ENCODE results near the gene MIGA2. TPM values are rescaled to one million over a fixed set of nuclear protein-coding genes. Genes with fewer than 3 reads are reported as not detected.
"Not testable (repeated sequence)": the region's sequence is repeated elsewhere in the genome, so short reads cannot be mapped to it uniquely, and the experiment has no call there.

The MIGA2 gene
- polyA plus RNA-seq, 1 experiment: 23.7 TPM

- POLR2A ChIA-PET: no interaction called here
- no peak for TF ChIP-seq CTCF (IDR thresholded peaks at IDR 0.05; ENCODE audit: insufficient read depth, low read depth, low read length)
- Histone ChIP-seq H3K36me3 (ENCODE audit: control insufficient read depth, insufficient read depth, low read length) (peaks cover 8% of the 10 kb centered on the region), H3K27me3 (ENCODE audit: control insufficient read depth, insufficient read depth, low read length) (no peaks in the 10 kb centered on the region), H3K4me3 (ENCODE audit: low read depth, low read length) (peak overlapping the region; percentile 98)
- DNase-seq (ENCODE audit: low read depth): no peak
- CTCF ChIA-PET: interaction anchor here (1.2 to 2.6 kb wide), 4 partner anchors 9 to 514 kb away, joined by 3 to 5 read pairs (median 3); partner anchors contain the start of genes C9orf50 and NTMT1
These were observed 75.2 kb downstream of the MIGA2 start for GRCh38 chr9:129111528-129112151.

GRCh38 chr9:129112526-129112925, 76.1 kb downstream of the MIGA2 start:
- CTCF ChIA-PET: interaction anchor here (0.6 to 2.6 kb wide), 6 partner anchors 9 to 513 kb away, joined by 3 to 5 read pairs (median 3); partner anchors contain the start of genes C9orf50 and NTMT1
- DNase-seq (ENCODE audit: low read depth); H3K27me3 ChIP-seq (ENCODE audit: control insufficient read depth, insufficient read depth, low read length); H3K36me3 ChIP-seq (ENCODE audit: control insufficient read depth, insufficient read depth, low read length); POLR2A ChIA-PET: not testable (repeated sequence)
- H3K4me3 ChIP-seq (ENCODE audit: low read depth, low read length): peak overlapping the region; percentile 98

- ChIA-PET POLR2A (no interaction called here), CTCF (interaction anchor here (0.6 to 4.0 kb wide), 4 partner anchors 18 to 56 kb away, joined by 3 to 12 read pairs (median 4); no protein-coding TSS in a partner anchor)
- no peak for DNase-seq (ENCODE audit: low read depth)
- Histone ChIP-seq H3K36me3 (ENCODE audit: control insufficient read depth, insufficient read depth, low read length) (no peaks in the 10 kb centered on the region), H3K27me3 (ENCODE audit: control insufficient read depth, insufficient read depth, low read length) (no peaks in the 10 kb centered on the region), H3K4me3 (ENCODE audit: low read depth, low read length) (no peak overlapping the region)
- TF ChIP-seq CTCF (IDR thresholded peaks at IDR 0.05; ENCODE audit: insufficient read depth, low read depth, low read length): no peak
These were observed 77.3 kb downstream of the MIGA2 start for GRCh38 chr9:129113645-129114304.

GRCh38 chr9:129118799-129119198, 82.4 kb downstream of the MIGA2 start:
- ChIA-PET CTCF (interaction anchor here (0.9 to 5.2 kb wide), 2 partner anchors 12 to 506 kb away, joined by 3 to 33 read pairs; no protein-coding TSS in a partner anchor), POLR2A (no interaction called here)
- H3K36me3 ChIP-seq (ENCODE audit: control insufficient read depth, insufficient read depth, low read length): peaks cover 8% of the 10 kb centered on the region
- no peaks in the 10 kb centered on the region for H3K27me3 ChIP-seq (ENCODE audit: control insufficient read depth, insufficient read depth, low read length)
- DNase-seq (ENCODE audit: low read depth): no peak
- no peak overlapping the region for H3K4me3 ChIP-seq (ENCODE audit: low read depth, low read length)
- no peak for TF ChIP-seq CTCF (IDR thresholded peaks at IDR 0.05; ENCODE audit: insufficient read depth, low read depth, low read length)

GRCh38 chr9:129121483-129121882, 85.1 kb downstream of the MIGA2 start:
- no peak for TF ChIP-seq CTCF (IDR thresholded peaks at IDR 0.05; ENCODE audit: insufficient read depth, low read depth, low read length)
- Histone ChIP-seq H3K27me3 (ENCODE audit: control insufficient read depth, insufficient read depth, low read length) (no peaks in the 10 kb centered on the region), H3K4me3 (ENCODE audit: low read depth, low read length) (no peak overlapping the region), H3K36me3 (ENCODE audit: control insufficient read depth, insufficient read depth, low read length) (peaks cover 8% of the 10 kb centered on the region)
- ChIA-PET POLR2A (no interaction called here), CTCF (interaction anchor here (5.2 kb wide), 1 partner anchor 10 kb away, joined by 33 read pairs; no protein-coding TSS in a partner anchor)
- DNase-seq (ENCODE audit: low read depth): no peak

Other genes starting within 250 kb of the MIGA2 start
- gene TBC1D13, start 249.4 kb upstream of the MIGA2 start, polyA plus RNA-seq (2011; rRNA removed): 21.2 and 31.9 TPM in 2 replicates
- gene ENDOG, start 218.1 kb upstream of the MIGA2 start, polyA plus RNA-seq (2011; rRNA removed): 13.3 and 20.7 TPM in 2 replicates
- gene SPOUT1, start 206.8 kb upstream of the MIGA2 start, polyA plus RNA-seq (2011; rRNA removed): 23.7 and 45.8 TPM in 2 replicates
- 4.9 and 5.6 TPM in 2 replicates for gene KYAT1, start 154.7 kb upstream of the MIGA2 start, polyA plus RNA-seq (2011; rRNA removed)
- gene LRRC8A, start 154.5 kb upstream of the MIGA2 start, polyA plus RNA-seq (2011; rRNA removed): 29.6 and 56.2 TPM in 2 replicates
- gene PHYHD1, start 115.6 kb upstream of the MIGA2 start, polyA plus RNA-seq (2011; rRNA removed): 15.6 and 18.6 TPM in 2 replicates
- gene DOLK, start 89.0 kb upstream of the MIGA2 start, polyA plus RNA-seq (2011; rRNA removed): 37.2 and 47.0 TPM in 2 replicates
- 34.9 and 49.2 TPM in 2 replicates for gene NUP188, start 88.9 kb upstream of the MIGA2 start, polyA plus RNA-seq (2011; rRNA removed)
- 39.8 and 52.7 TPM in 2 replicates for gene SH3GLB2, start 8.3 kb upstream of the MIGA2 start, polyA plus RNA-seq (2011; rRNA removed)
- gene DOLPP1, start 44.5 kb downstream of the MIGA2 start, polyA plus RNA-seq (2011; rRNA removed): 13.7 and 17.6 TPM in 2 replicates
- 29.3 and 61.2 TPM in 2 replicates for gene CRAT, start 74.2 kb downstream of the MIGA2 start, polyA plus RNA-seq (2011; rRNA removed)
- gene PTPA, start 74.8 kb downstream of the MIGA2 start, polyA plus RNA-seq (2011; rRNA removed): 171 and 251 TPM in 2 replicates
- gene IER5L, start 141.6 kb downstream of the MIGA2 start, polyA plus RNA-seq (2011; rRNA removed): 7.3 and 8.7 TPM in 2 replicates